ENCODE measurements around the gene DYNLT4.
"Not testable (repeated sequence)": the region's sequence is repeated elsewhere in the genome, so short reads cannot be mapped to it uniquely, and the experiment has no call there.

The DYNLT4 gene

GRCh38 chr1:44786841-44787426 is 20.2 kb downstream of the DYNLT4 start:
- DNase-seq = no peak

- DNase-seq = peak; percentile 65
Observed at GRCh38 chr1:44786138-44786840, 20.9 kb downstream of the DYNLT4 start.

- DNase-seq = no peak
Observed at GRCh38 chr1:44785501-44786137, 21.5 kb downstream of the DYNLT4 start.

GRCh38 chr1:44785029-44785380 is 22.1 kb downstream of the DYNLT4 start:
- no peak for DNase-seq

- DNase-seq = no peak
Observed at GRCh38 chr1:44784094-44785028, 22.8 kb downstream of the DYNLT4 start.

- DNase-seq = no peak
Observed at GRCh38 chr1:44783697-44784093, 23.5 kb downstream of the DYNLT4 start.

GRCh38 chr1:44780583-44781121 is 26.5 kb downstream of the DYNLT4 start:
- no peak for DNase-seq

GRCh38 chr1:44778705-44779576 is 28.2 kb downstream of the DYNLT4 start:
- no peak for DNase-seq

- DNase-seq = no peak
Observed at GRCh38 chr1:44777969-44778635, 29.0 kb downstream of the DYNLT4 start.

- DNase-seq = no peak
Observed at GRCh38 chr1:44777547-44777946, 29.6 kb downstream of the DYNLT4 start.

GRCh38 chr1:44776730-44777068 is 30.5 kb downstream of the DYNLT4 start:
- no peak for DNase-seq

- DNase-seq = no peak
Observed at GRCh38 chr1:44775930-44776729, 31.0 kb downstream of the DYNLT4 start.

GRCh38 chr1:44775078-44775929 is 31.8 kb downstream of the DYNLT4 start, which contains the start of gene RPS8:
RPS8 (plus strand) TSS chr1:44775540; CDS start chr1:44775597, 57 bp downstream.
- DNase-seq = peak; percentile 94

- DNase-seq = not testable (repeated sequence)
Observed at GRCh38 chr1:44766421-44766820, 40.7 kb downstream of the DYNLT4 start.

- DNase-seq = no peak
Observed at GRCh38 chr1:44760876-44761275, 46.3 kb downstream of the DYNLT4 start.

- no peak for DNase-seq
Observed at GRCh38 chr1:44759077-44759476, 48.1 kb downstream of the DYNLT4 start.

- no peak for DNase-seq
Observed at GRCh38 chr1:44757420-44757819, 49.7 kb downstream of the DYNLT4 start.

All from EL (cell line).